Neuronal stem cell (in vitro differentiated cells): ENCODE data around the gene OR12D1. TPM values are rescaled to one million over a fixed set of nuclear protein-coding genes. Genes with fewer than 3 reads are reported as not detected.

Experiments
- DNase-seq: peaks from one replicate; pipeline ENCODE4 v3.0.0-alpha.2; 2013; ENCODE audit warnings: low spot score
- H2AFZ ChIP-seq: one replicate; pipeline ENCODE4 v1.6.1; 2013; ENCODE audit warnings: mild to moderate bottlenecking, low read length, inconsistent platforms
- H2AK5ac ChIP-seq: 2 replicates; pipeline ENCODE4 v1.6.1; 2013; ENCODE audit warnings: low read depth, mild to moderate bottlenecking, inconsistent platforms, low read length, moderate library complexity, mixed read lengths
- H2BK120ac ChIP-seq: 2 replicates; pipeline ENCODE4 v1.6.1; 2013; ENCODE audit warnings: low read depth, mild to moderate bottlenecking, inconsistent platforms, low read length, moderate library complexity, mixed read lengths
- H2BK12ac ChIP-seq: one replicate; pipeline ENCODE4 v1.6.1; 2013; ENCODE audit warnings: low read length, inconsistent platforms
- H2BK15ac ChIP-seq: 2 replicates; pipeline ENCODE4 v1.6.1; 2013; ENCODE audit warnings: mild to moderate bottlenecking, low read length, inconsistent platforms, mixed read lengths
- H2BK5ac ChIP-seq: one replicate; pipeline ENCODE4 v1.6.1; 2013; ENCODE audit warnings: inconsistent platforms, mild to moderate bottlenecking, low read length, moderate library complexity
- H3K14ac ChIP-seq: one replicate; pipeline ENCODE4 v1.6.1; 2013; ENCODE audit warnings: low read length, inconsistent platforms
- H3K18ac ChIP-seq: 2 replicates; pipeline ENCODE4 v1.6.1; 2013; ENCODE audit warnings: low read length, inconsistent platforms
- H3K23ac ChIP-seq: 2 replicates; pipeline ENCODE4 v1.6.1; 2013; ENCODE audit warnings: low read depth, mild to moderate bottlenecking, mixed read lengths, low read length, inconsistent platforms; ENCODE audit not compliant: poor library complexity
- H3K27ac ChIP-seq: replicated peaks from 3 replicates; pipeline ENCODE4 v1.5.1; 2013; ENCODE audit warnings: low read length, inconsistent platforms
- H3K27me3 ChIP-seq, 3 experiments: 2 replicates each; pipeline ENCODE4 v1.6.1; 2013; ENCODE audit warnings: low read length in 3 of 3, mild to moderate bottlenecking in 2 of 3, inconsistent platforms in 1 of 3, low read depth in 1 of 3, mixed read lengths in 1 of 3, moderate library complexity in 1 of 3; ENCODE audit not compliant: control insufficient read depth in 3 of 3, insufficient read depth in 3 of 3
- H3K36me3 ChIP-seq, 2 donors: replicated peaks in 1 of 2; 2 replicates each; pipeline ENCODE4 v1.6.1; 2013; ENCODE audit warnings: low read length in 2 of 2; ENCODE audit not compliant: control insufficient read depth in 2 of 2, insufficient read depth in 2 of 2
- H3K4ac ChIP-seq: 2 replicates; pipeline ENCODE4 v1.6.1; 2013; ENCODE audit warnings: inconsistent platforms, mild to moderate bottlenecking, low read length, moderate library complexity
- H3K4me1 ChIP-seq, 2 donors: 1 replicate in 1 of 2; 2 replicates in 1 of 2; pipeline ENCODE4 v1.6.1; 2013; ENCODE audit warnings: low read length in 2 of 2, low read depth in 1 of 2; ENCODE audit not compliant: control insufficient read depth in 2 of 2, insufficient read depth in 1 of 2
- H3K4me2 ChIP-seq: one replicate; pipeline ENCODE4 v1.6.1; 2013; ENCODE audit warnings: mild to moderate bottlenecking, low read length, inconsistent platforms; ENCODE audit not compliant: insufficient read depth, poor library complexity, severe bottlenecking
- H3K4me3 ChIP-seq, 2 donors: 2 replicates each; pipeline ENCODE4 v1.5.1; 2013; ENCODE audit warnings: low read length in 2 of 2, mild to moderate bottlenecking in 2 of 2, inconsistent platforms in 1 of 2, moderate library complexity in 1 of 2
- H3K79me1 ChIP-seq: one replicate; pipeline ENCODE4 v1.6.1; 2013; ENCODE audit warnings: low read depth, mild to moderate bottlenecking, inconsistent platforms, low read length, moderate library complexity
- H3K9ac ChIP-seq: one replicate; pipeline ENCODE4 v1.6.1; 2013; ENCODE audit warnings: mild to moderate bottlenecking, low read depth, low read length, inconsistent platforms; ENCODE audit not compliant: poor library complexity
- H3K9me3 ChIP-seq, 2 donors: replicated peaks in 1 of 2; 2 replicates each; pipeline versions ENCODE3 to v1.6.1; 2013; ENCODE audit warnings: low read length in 2 of 2, mild to moderate bottlenecking in 2 of 2, inconsistent platforms in 1 of 2, low read depth in 1 of 2, mixed read lengths in 1 of 2, moderate library complexity in 1 of 2; ENCODE audit not compliant: control insufficient read depth in 2 of 2, insufficient read depth in 1 of 2
- H4K8ac ChIP-seq: one replicate; pipeline ENCODE4 v1.6.1; 2013; ENCODE audit warnings: low read depth, mild to moderate bottlenecking, inconsistent platforms, low read length, moderate library complexity
- H4K91ac ChIP-seq: one replicate; pipeline ENCODE4 v1.6.1; 2013; ENCODE audit warnings: low read length, low read depth, mild to moderate bottlenecking, inconsistent platforms; ENCODE audit not compliant: poor library complexity
- WGBS, 2 donors: extraction: QIAGEN DNeasy Blood & Tissue Kit; methylation state at CpG; one replicate each; pipeline ENCODE4 v1.1.7; 2013; ENCODE audit warnings: missing lambda C conversion rate in 2 of 2, mixed read lengths in 1 of 2; ENCODE audit not compliant: insufficient read length in 2 of 2, insufficient replicate concordance in 1 of 2; ENCODE audit errors: extremely low coverage in 2 of 2; 5-methylcytosine and 5-hydroxymethylcytosine counted together
- polyA plus RNA-seq, 2 experiments: library from polyadenylated mRNA; stranded (reverse); fragments of 200-250 nt; gene quantifications; one replicate each; pipeline ENCODE4 v1.2.3, GENCODE V29; 2013

Gene OR12D1
- polyA plus RNA-seq (2013, experiment 1 of 2): not detected
- not detected for polyA plus RNA-seq (2013, experiment 2 of 2)

DNA sequence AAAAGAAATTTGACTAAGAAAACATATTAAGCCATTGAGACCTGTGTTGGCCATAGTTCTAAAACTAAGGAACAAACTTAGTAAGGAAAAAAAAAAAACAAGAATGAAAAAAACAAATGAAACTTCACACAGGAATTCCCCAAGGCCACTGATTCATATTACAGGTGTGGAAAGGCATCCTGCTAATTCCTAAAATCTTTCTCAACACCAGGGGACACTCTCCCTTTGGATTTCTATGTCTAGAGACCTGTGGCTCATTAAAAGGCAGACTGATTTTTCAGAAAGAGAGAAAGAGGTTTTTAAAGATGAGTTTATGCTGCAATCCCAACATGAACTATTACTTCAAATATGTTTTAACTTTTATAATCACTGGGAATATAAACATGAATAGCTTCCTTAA, at the start of gene OR12D1:
Gene OR12D1, plus strand, starts transcription at position 341 of the 400 bp plus-strand sequence.
- H2AK5ac ChIP-seq: no peak within 1 kb of the TSS
- no peak within 1 kb of the TSS for H4K91ac ChIP-seq
- no peaks in the 10 kb centered on the region for H3K4me1 ChIP-seq
- H2BK5ac ChIP-seq: no peak within 1 kb of the TSS
- H3K9me3 ChIP-seq: no peaks in the 10 kb centered on the region
- no peak within 1 kb of the TSS for H3K4ac ChIP-seq
- H4K8ac ChIP-seq: no peak within 1 kb of the TSS
- no peak within 1 kb of the TSS for H3K18ac ChIP-seq
- no peak within 1 kb of the TSS for H2AFZ ChIP-seq
- peaks cover 0 to 2% of the 10 kb centered on the region in 2 donors for H3K36me3 ChIP-seq
- no peaks in the 10 kb centered on the region for H3K79me1 ChIP-seq
- no peak within 1 kb of the TSS for H3K4me3 ChIP-seq
- H3K27ac ChIP-seq: no peak within 1 kb of the TSS
- no peaks in the 10 kb centered on the region for H3K27me3 ChIP-seq
- no peak for DNase-seq
- no peak within 1 kb of the TSS for H3K14ac ChIP-seq
- no peak within 1 kb of the TSS for H2BK12ac ChIP-seq
- H3K23ac ChIP-seq: no peak within 1 kb of the TSS
- H2BK120ac ChIP-seq: no peak within 1 kb of the TSS
- H2BK15ac ChIP-seq: no peak within 1 kb of the TSS
- H3K9ac ChIP-seq: no peak within 1 kb of the TSS
- no peak within 1 kb of the TSS for H3K4me2 ChIP-seq

DNA sequence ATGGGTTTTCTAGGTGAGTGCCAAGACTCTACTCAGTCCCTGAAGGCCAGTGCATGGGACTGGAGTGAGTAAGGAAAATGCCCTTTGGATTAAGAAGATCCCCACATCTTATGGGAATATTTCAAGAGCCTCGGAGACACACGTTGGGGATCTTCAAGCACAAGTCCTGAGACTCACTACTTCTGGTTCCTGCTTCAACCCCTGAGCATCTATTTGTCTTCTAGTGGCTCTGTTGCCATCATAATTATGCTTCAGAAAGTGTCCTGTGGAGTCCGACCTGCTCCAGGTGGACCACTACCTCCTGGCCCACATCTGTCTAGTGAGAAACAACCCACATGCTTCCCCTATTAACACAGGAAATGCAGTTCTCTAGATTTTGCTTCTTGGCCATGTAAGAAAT, 46.0 kb upstream of the OR12D1 start, which contains the start of gene OR5V1:
Gene OR5V1, minus strand, starts transcription at position 101 of the 400 bp plus-strand sequence. CDS start 12,670 bp downstream, outside the sequence.
- DNase-seq: no peak
- Histone ChIP-seq H4K91ac (no peak within 1 kb of the TSS), H3K23ac (no peak within 1 kb of the TSS), H3K79me1 (no peaks in the 10 kb centered on the region), H3K9ac (no peak within 1 kb of the TSS), H3K4me2 (no peak within 1 kb of the TSS), H3K27me3 (no peaks in the 10 kb centered on the region), H3K9me3 (no peaks in the 10 kb centered on the region), H3K14ac (no peak within 1 kb of the TSS), H2BK120ac (no peak within 1 kb of the TSS), H2BK5ac (no peak within 1 kb of the TSS), H4K8ac (no peak within 1 kb of the TSS), H3K4me1 (no peaks in the 10 kb centered on the region), H2AK5ac (no peak within 1 kb of the TSS), H3K27ac (no peak within 1 kb of the TSS), H2BK12ac (no peak within 1 kb of the TSS), H2AFZ (no peak within 1 kb of the TSS), H3K4ac (no peak within 1 kb of the TSS), H3K4me3 (no peak within 1 kb of the TSS), H3K36me3 (no peaks in the 10 kb centered on the region), H2BK15ac (no peak within 1 kb of the TSS), H3K18ac (no peak within 1 kb of the TSS)
- WGBS, 2 donors: no CpG with 5 or more reads among the region's 3 CpGs

- H2AK5ac ChIP-seq: no peak within 1 kb of the TSS
- H3K4me2 ChIP-seq: no peak within 1 kb of the TSS
- H3K4me3 ChIP-seq: no peak within 1 kb of the TSS
- H2BK15ac ChIP-seq: no peak within 1 kb of the TSS
- H3K14ac ChIP-seq: no peak within 1 kb of the TSS
- H2BK12ac ChIP-seq: no peak within 1 kb of the TSS
- H3K9ac ChIP-seq: no peak within 1 kb of the TSS
- no peak within 1 kb of the TSS for H3K23ac ChIP-seq
- H3K36me3 ChIP-seq: no peaks in the 10 kb centered on the region
- no peaks in the 10 kb centered on the region for H3K9me3 ChIP-seq
- no peaks in the 10 kb centered on the region for H3K79me1 ChIP-seq
- H2BK120ac ChIP-seq: no peak within 1 kb of the TSS
- no peak within 1 kb of the TSS for H3K18ac ChIP-seq
- no peaks in the 10 kb centered on the region for H3K4me1 ChIP-seq
- H3K27ac ChIP-seq: no peak within 1 kb of the TSS
- H4K8ac ChIP-seq: no peak within 1 kb of the TSS
- no peak within 1 kb of the TSS for H2AFZ ChIP-seq
- no peaks in the 10 kb centered on the region for H3K27me3 ChIP-seq
- no peak within 1 kb of the TSS for H4K91ac ChIP-seq
- no peak for DNase-seq
- no peak within 1 kb of the TSS for H3K4ac ChIP-seq
- H2BK5ac ChIP-seq: no peak within 1 kb of the TSS
- no CpG with 5 or more reads among the region's 1 CpG for WGBS, 2 donors
These were observed 39.5 kb upstream of the OR12D1 start, which contains the start of gene OR12D3 for GRCh38 chr6:29375191-29375590. TSS of gene OR12D3 (minus strand) at chr6:29375291. CDS start at chr6:29375287, 4 bp downstream.

- H3K14ac ChIP-seq: no peak overlapping the region
- no peak overlapping the region for H2BK120ac ChIP-seq
- no peak overlapping the region for H2BK5ac ChIP-seq
- no peak for DNase-seq
- no peak overlapping the region for H3K9ac ChIP-seq
- H2BK15ac ChIP-seq: no peak overlapping the region
- H3K79me1 ChIP-seq: no peaks in the 10 kb centered on the region
- no peaks in the 10 kb centered on the region for H3K4me1 ChIP-seq
- no peak overlapping the region for H3K18ac ChIP-seq
- H4K91ac ChIP-seq: no peak overlapping the region
- no peak overlapping the region for H3K27ac ChIP-seq
- H3K36me3 ChIP-seq: no peaks in the 10 kb centered on the region
- H3K4me2 ChIP-seq: no peak overlapping the region
- H3K4ac ChIP-seq: no peak overlapping the region
- H3K9me3 ChIP-seq: no peaks in the 10 kb centered on the region
- no peak overlapping the region for H3K23ac ChIP-seq
- H4K8ac ChIP-seq: no peak overlapping the region
- H2BK12ac ChIP-seq: no peak overlapping the region
- no peak overlapping the region for H2AK5ac ChIP-seq
- H2AFZ ChIP-seq: no peak overlapping the region
- no peaks in the 10 kb centered on the region for H3K27me3 ChIP-seq
- no peak overlapping the region for H3K4me3 ChIP-seq
These were observed 38.7 kb upstream of the OR12D1 start for GRCh38 chr6:29376003-29376402.
